OCI-LY1 (cell line): ENCODE results near the gene OR11H6.

ENCODE experiments used
- H2AFZ ChIP-seq: fragments of 200-600 bp; sonication (generic), shearing (Covaris generic); 2 replicates; pipeline ENCODE4 v1.6.0; 2014; ENCODE audit warnings: antibody characterized with exemption, mild to moderate bottlenecking, low read length
- H3F3A ChIP-seq: fragments of 200-600 bp; sonication (generic), shearing (Covaris generic); 2 replicates; pipeline ENCODE4 v1.6.0; 2014; ENCODE audit warnings: mild to moderate bottlenecking, antibody characterized with exemption, low read length, moderate library complexity; ENCODE audit not compliant: insufficient read depth
- H3K27ac ChIP-seq: fragments of 200-600 bp; sonication (generic); 2 replicates; pipeline ENCODE4 v1.5.1; 2014; ENCODE audit warnings: low read length, mixed run types, mild to moderate bottlenecking, low read depth; ENCODE audit not compliant: poor library complexity, severe bottlenecking
- H3K27me3 ChIP-seq: fragments of 200-600 bp; sonication (generic); 2 replicates; pipeline ENCODE4 v1.6.0; 2014; ENCODE audit warnings: antibody characterized with exemption, mild to moderate bottlenecking, low read length, moderate library complexity; ENCODE audit not compliant: insufficient read depth
- H3K36me3 ChIP-seq: fragments of 200-600 bp; sonication (generic); 2 replicates; pipeline ENCODE4 v1.6.1; 2014; ENCODE audit warnings: mild to moderate bottlenecking, antibody characterized with exemption, low read length, moderate library complexity, mixed read lengths; ENCODE audit not compliant: insufficient read depth
- H3K4me1 ChIP-seq: fragments of 200-600 bp; sonication (generic); 2 replicates; pipeline ENCODE4 v1.5.1; 2014; ENCODE audit warnings: mild to moderate bottlenecking, low read length, moderate library complexity; ENCODE audit not compliant: insufficient read depth, severe bottlenecking
- H3K4me2 ChIP-seq: fragments of 200-600 bp; sonication (generic), shearing (Covaris generic); 2 replicates; pipeline ENCODE4 v1.6.1; 2014; ENCODE audit warnings: low read length
- H3K4me3 ChIP-seq: fragments of 200-600 bp; sonication (generic); 2 replicates; pipeline ENCODE4 v1.5.1; 2014; ENCODE audit warnings: low read length, low read depth, mild to moderate bottlenecking, mixed read lengths; ENCODE audit not compliant: poor library complexity, severe bottlenecking
- H3K79me2 ChIP-seq: fragments of 200-600 bp; shearing (Covaris generic); 2 replicates; pipeline ENCODE4 v1.6.1; 2016; ENCODE audit warnings: mixed run types, low read length, mixed read lengths; ENCODE audit not compliant: insufficient read depth
- H3K9ac ChIP-seq: fragments of 200-600 bp; sonication (generic), shearing (Covaris generic); 2 replicates; pipeline ENCODE4 v1.6.1; 2014; ENCODE audit warnings: mild to moderate bottlenecking, low read length, mixed read lengths
- H3K9me2 ChIP-seq: fragments of 200-600 bp; sonication (generic), shearing (Covaris generic); 2 replicates; pipeline ENCODE4 v1.6.1; 2014; ENCODE audit warnings: low read depth, mild to moderate bottlenecking, low read length, mixed read lengths
- H3K9me3 ChIP-seq: fragments of 200-600 bp; shearing (Covaris generic); 2 replicates; pipeline ENCODE4 v1.6.1; 2014; ENCODE audit warnings: low read length, mixed read lengths
- H4K20me1 ChIP-seq: fragments of 200-600 bp; sonication (generic), shearing (Covaris generic); 2 replicates; pipeline ENCODE4 v1.6.0; 2016; ENCODE audit warnings: mild to moderate bottlenecking, low read length; ENCODE audit not compliant: insufficient read depth
- EZH2 ChIP-seq: fragments of 200-600 bp; sonication (generic), shearing (Covaris generic); IDR thresholded peaks from 2 replicates; pipeline ENCODE4 v1.8.0; 2017; ENCODE audit warnings: borderline replicate concordance, mixed run types, mild to moderate bottlenecking, antibody characterized with exemption, low read length, moderate library complexity, mixed read lengths
- TF ChIP-seq, protein P1 (sequence below): fragments of 200-600 bp; sonication (generic), shearing (Covaris generic); IDR thresholded peaks from 2 replicates; pipeline ENCODE4 v1.5.1; 2017; ENCODE audit warnings: mild to moderate bottlenecking, antibody characterized with exemption, low read length, moderate library complexity, mixed read lengths

The OR11H6 gene

DNA sequence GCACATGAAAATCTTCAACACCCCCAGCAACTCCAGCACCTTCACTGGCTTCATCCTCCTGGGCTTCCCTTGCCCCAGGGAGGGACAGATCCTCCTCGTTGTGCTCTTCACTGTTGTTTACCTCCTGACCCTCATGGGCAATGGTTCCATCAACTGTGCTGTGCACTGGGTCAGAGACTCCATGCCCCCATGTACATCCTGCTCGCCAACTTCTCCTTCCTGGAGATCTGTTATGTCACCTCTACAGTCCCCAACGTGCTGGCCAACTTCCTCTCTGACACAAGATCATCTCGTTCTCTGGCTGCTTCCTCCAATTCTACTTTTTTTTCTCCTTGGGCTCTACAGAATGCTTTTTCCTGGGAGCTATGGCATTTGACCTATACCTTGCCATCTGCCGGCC is 44.3 kb upstream of the OR11H6 start:
- Histone ChIP-seq H3K36me3 (no peaks in the 10 kb centered on the region), H3F3A (no peaks in the 10 kb centered on the region), H3K9me2 (no peaks in the 10 kb centered on the region), H3K9me3 (no peaks in the 10 kb centered on the region), H3K4me1 (no peaks in the 10 kb centered on the region), H3K4me2 (no peak overlapping the region), H3K9ac (no peak overlapping the region), H3K79me2 (no peaks in the 10 kb centered on the region), H2AFZ (no peak overlapping the region), H3K27me3 (no peaks in the 10 kb centered on the region), H3K4me3 (no peak overlapping the region), H3K27ac (no peak overlapping the region), H4K20me1 (no peaks in the 10 kb centered on the region)
- no peak for TF ChIP-seq EZH2
- TF ChIP-seq, protein P1, sequence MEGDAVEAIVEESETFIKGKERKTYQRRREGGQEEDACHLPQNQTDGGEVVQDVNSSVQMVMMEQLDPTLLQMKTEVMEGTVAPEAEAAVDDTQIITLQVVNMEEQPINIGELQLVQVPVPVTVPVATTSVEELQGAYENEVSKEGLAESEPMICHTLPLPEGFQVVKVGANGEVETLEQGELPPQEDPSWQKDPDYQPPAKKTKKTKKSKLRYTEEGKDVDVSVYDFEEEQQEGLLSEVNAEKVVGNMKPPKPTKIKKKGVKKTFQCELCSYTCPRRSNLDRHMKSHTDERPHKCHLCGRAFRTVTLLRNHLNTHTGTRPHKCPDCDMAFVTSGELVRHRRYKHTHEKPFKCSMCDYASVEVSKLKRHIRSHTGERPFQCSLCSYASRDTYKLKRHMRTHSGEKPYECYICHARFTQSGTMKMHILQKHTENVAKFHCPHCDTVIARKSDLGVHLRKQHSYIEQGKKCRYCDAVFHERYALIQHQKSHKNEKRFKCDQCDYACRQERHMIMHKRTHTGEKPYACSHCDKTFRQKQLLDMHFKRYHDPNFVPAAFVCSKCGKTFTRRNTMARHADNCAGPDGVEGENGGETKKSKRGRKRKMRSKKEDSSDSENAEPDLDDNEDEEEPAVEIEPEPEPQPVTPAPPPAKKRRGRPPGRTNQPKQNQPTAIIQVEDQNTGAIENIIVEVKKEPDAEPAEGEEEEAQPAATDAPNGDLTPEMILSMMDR: no peak

DNA sequence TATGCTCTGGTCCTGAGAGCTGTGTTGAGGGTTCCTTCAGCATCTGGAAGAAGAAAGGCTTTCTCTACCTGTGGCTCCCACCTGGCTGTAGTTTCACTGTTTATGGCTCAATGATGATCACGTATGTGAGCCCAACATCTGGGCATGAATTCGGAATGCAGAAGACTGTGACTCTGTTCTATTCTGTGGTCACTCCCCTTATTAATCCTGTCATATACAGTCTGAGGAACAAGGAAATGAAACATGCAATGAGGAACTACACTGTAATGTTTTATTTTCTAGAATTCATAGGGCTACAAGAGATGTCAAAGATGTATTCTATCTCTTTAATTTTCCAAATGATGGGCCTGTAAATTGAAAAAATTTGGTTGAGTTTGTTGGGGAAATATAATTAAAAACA is 43.6 kb upstream of the OR11H6 start:
- Histone ChIP-seq H3K27me3 (no peaks in the 10 kb centered on the region), H3K4me3 (no peak overlapping the region), H3K9me2 (no peaks in the 10 kb centered on the region), H3K4me2 (no peak overlapping the region), H3K27ac (no peak overlapping the region), H3K9ac (no peak overlapping the region), H3K36me3 (no peaks in the 10 kb centered on the region), H3K4me1 (no peaks in the 10 kb centered on the region), H3K9me3 (no peaks in the 10 kb centered on the region), H4K20me1 (no peaks in the 10 kb centered on the region), H2AFZ (no peak overlapping the region), H3K79me2 (no peaks in the 10 kb centered on the region), H3F3A (no peaks in the 10 kb centered on the region)
- TF ChIP-seq EZH2: no peak
- TF ChIP-seq, protein P1: no peak

DNA sequence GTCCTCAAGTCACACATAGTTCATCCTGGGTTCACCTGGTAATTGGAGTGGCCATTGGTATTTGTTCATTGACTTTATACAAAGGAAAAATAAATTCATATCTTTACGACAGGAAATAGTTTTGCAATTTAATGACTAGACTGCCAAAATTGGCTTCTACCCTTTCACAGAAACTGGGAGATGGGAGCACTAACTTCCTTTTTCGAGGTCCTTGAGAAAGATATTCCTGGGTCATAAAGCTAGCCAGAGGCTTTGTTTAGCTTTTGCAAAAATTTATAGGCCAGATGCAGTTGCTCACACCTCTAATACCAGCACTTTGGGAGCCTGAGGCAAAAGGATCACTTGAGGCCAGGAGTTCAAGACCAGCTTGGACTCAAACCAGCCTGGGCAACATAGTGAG is 43.0 kb upstream of the OR11H6 start:
- Histone ChIP-seq H3K27ac (no peak overlapping the region), H3K27me3 (no peaks in the 10 kb centered on the region), H3K79me2 (no peaks in the 10 kb centered on the region), H2AFZ (no peak overlapping the region), H4K20me1 (no peaks in the 10 kb centered on the region), H3F3A (no peaks in the 10 kb centered on the region), H3K4me1 (no peaks in the 10 kb centered on the region), H3K9me3 (no peaks in the 10 kb centered on the region), H3K9me2 (no peaks in the 10 kb centered on the region), H3K4me2 (no peak overlapping the region), H3K9ac (no peak overlapping the region), H3K36me3 (no peaks in the 10 kb centered on the region), H3K4me3 (no peak overlapping the region)
- TF ChIP-seq EZH2: no peak
- TF ChIP-seq, protein P1: no peak
